CD8-positive, alpha-beta memory T cell (primary cell): ENCODE results near the gene CDPF1. TPM values are rescaled to one million over a fixed set of nuclear protein-coding genes. Genes with fewer than 3 reads are reported as not detected.
A peak's percentile ranks its signal among the peaks of the same experiment; 100 is the strongest.

Experiments
- CTCF ChIA-PET: fragments of 350-600 bp; sonication (Branson Sonifier 250); formaldehyde crosslinking; loops from one replicate; lab custom pipeline; 2021; ENCODE audit warnings: antibody characterized with exemption; lab: Charles Lee
- POLR2A ChIA-PET: fragments of 350-600 bp; sonication (Branson Sonifier 250); formaldehyde crosslinking; loops from one replicate; lab custom pipeline; 2021; ENCODE audit warnings: antibody characterized with exemption; lab: Charles Lee
- DNase-seq, 5 donors: peaks; one replicate each; pipeline versions ENCODE4 v3.0.0 to v3.0.0-alpha.2; 2020 to 2022; ENCODE audit warnings: mixed read lengths in 1 of 5
- H3K27ac ChIP-seq: one replicate; pipeline ENCODE4 v1.7.0; 2013; ENCODE audit warnings: low read depth, mild to moderate bottlenecking, low read length, moderate library complexity
- H3K27me3 ChIP-seq: 2 replicates; pipeline ENCODE4 v1.7.0; 2013; ENCODE audit warnings: low read length, mild to moderate bottlenecking; ENCODE audit not compliant: insufficient read depth, poor library complexity, severe bottlenecking
- H3K36me3 ChIP-seq: 2 replicates; pipeline ENCODE4 v1.7.0; 2013; ENCODE audit warnings: mild to moderate bottlenecking, low read length, moderate library complexity; ENCODE audit not compliant: insufficient read depth
- H3K4me1 ChIP-seq: 2 replicates; pipeline ENCODE4 v1.7.0; 2013; ENCODE audit warnings: mild to moderate bottlenecking, low read length, moderate library complexity; ENCODE audit not compliant: insufficient read depth
- H3K4me3 ChIP-seq: 2 replicates; pipeline ENCODE4 v1.7.0; 2013; ENCODE audit warnings: mild to moderate bottlenecking, low read length
- H3K9me3 ChIP-seq: 2 replicates; pipeline ENCODE4 v1.7.0; 2013; ENCODE audit warnings: mild to moderate bottlenecking, low read length
- H3K27ac Mint-ChIP-seq, 8 donors: one replicate each; pipeline ENCODE4 v1.8.0; 2020 to 2021; ENCODE audit warnings: mixed read lengths in 8 of 8, mild to moderate bottlenecking in 6 of 8, inconsistent platforms in 3 of 8, moderate library complexity in 3 of 8
- H3K27me3 Mint-ChIP-seq, 2 donors: one replicate each; pipeline ENCODE4 v1.8.0; 2020 to 2021; ENCODE audit warnings: mixed read lengths in 2 of 2, mild to moderate bottlenecking in 1 of 2, moderate library complexity in 1 of 2
- H3K36me3 Mint-ChIP-seq, 3 donors: one replicate each; pipeline ENCODE4 v1.8.0; 2020 to 2021; ENCODE audit warnings: mixed read lengths in 3 of 3, inconsistent platforms in 1 of 3, mild to moderate bottlenecking in 1 of 3
- H3K4me1 Mint-ChIP-seq, 3 donors: one replicate each; pipeline ENCODE4 v1.8.0; 2020 to 2021; ENCODE audit warnings: mixed read lengths in 3 of 3, inconsistent platforms in 1 of 3, mild to moderate bottlenecking in 1 of 3
- H3K4me3 Mint-ChIP-seq, 7 donors: one replicate each; pipeline ENCODE4 v1.8.0; 2020 to 2021; ENCODE audit warnings: mixed read lengths in 7 of 7, mild to moderate bottlenecking in 6 of 7, moderate library complexity in 4 of 7, inconsistent platforms in 2 of 7
- H3K9me3 Mint-ChIP-seq, 5 donors: one replicate each; pipeline ENCODE4 v1.8.0; 2020 to 2022; ENCODE audit warnings: mixed read lengths in 5 of 5, mild to moderate bottlenecking in 3 of 5, moderate library complexity in 2 of 5, inconsistent platforms in 1 of 5
- polyA plus RNA-seq: library from polyadenylated mRNA; unstranded; fragments of 300-500 nt; fragmentation: Illumina TruSeq; gene quantifications from one replicate; pipeline ENCODE4 v1.2.3, GENCODE V29; 2021
- total RNA-seq, 2 experiments: library from RNA; stranded (reverse); gene quantifications; one replicate each; pipeline ENCODE4 v1.2.3, GENCODE V29; 2021

CDPF1 gene
- total RNA-seq: 10 to 100 TPM in 1 of 2 experiments, 1 to 10 TPM in 1; 8.6 to 10.0 TPM
- polyA plus RNA-seq: 18.8 TPM

GRCh38 chr22:46250035-46250782 is at the start of gene CDPF1:
CDPF1 (minus strand) TSS chr22:46250293; CDS start chr22:46248284, 2,009 bp downstream.
- CTCF ChIA-PET: interaction anchor here (0.7 to 3.1 kb wide), 6 partner anchors 9 to 128 kb away, joined by 3 to 12 read pairs (median 4); partner anchors contain the start of genes GTSE1, PKDREJ and TTC38
- Mint-ChIP-seq H3K27ac (peak within 1 kb of the TSS; percentile 53 to 92 (median 80)), H3K4me1 (peaks cover 22 to 39% (median 24%) of the 10 kb centered on the region in 3 donors), H3K27me3 (no peaks in the 10 kb centered on the region), H3K9me3 (no peaks in the 10 kb centered on the region), H3K36me3 (peaks cover 0 to 10% (median 0%) of the 10 kb centered on the region in 3 donors), H3K4me3 (peak within 1 kb of the TSS; percentile 76 to 89 (median 83))
- Histone ChIP-seq H3K4me1 (peaks cover 17% of the 10 kb centered on the region), H3K36me3 (no peaks in the 10 kb centered on the region), H3K4me3 (peak within 1 kb of the TSS; percentile 66), H3K27me3 (no peaks in the 10 kb centered on the region), H3K27ac (peak within 1 kb of the TSS; percentile 67), H3K9me3 (no peaks in the 10 kb centered on the region)
- DNase-seq: peak; percentile 84 to 90 (median 88)
- POLR2A ChIA-PET: interaction anchor here (0.8 to 1.9 kb wide), 8 partner anchors 13 to 232 kb away, joined by 3 to 12 read pairs (median 4); partner anchors contain the start of genes GTSE1, PKDREJ and TTC38

DNA sequence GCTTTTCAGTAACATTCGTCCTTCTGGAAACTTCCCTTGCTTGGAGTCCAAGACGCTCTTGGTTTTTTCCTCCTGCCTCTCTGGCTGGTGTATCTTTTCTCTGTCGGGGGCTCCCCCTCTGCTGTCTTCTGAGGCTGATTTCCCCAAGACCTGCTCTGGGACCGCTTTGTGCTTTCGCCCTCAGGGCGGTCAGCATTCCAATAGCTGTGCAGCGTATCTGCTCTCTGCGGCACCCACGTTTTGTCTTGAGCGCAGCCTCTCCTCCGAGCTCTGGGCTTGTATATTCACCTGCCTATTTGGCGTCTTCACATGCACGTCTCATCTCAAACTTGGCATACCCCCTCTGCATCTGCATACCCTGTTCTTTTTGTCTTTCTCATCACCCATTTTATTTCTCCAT is 49.0 kb upstream of the CDPF1 start:
- Mint-ChIP-seq H3K9me3 (no peaks in the 10 kb centered on the region), H3K27ac (peak overlapping the region in 2 of 8 donors; percentile 21 to 29), H3K36me3 (peaks cover 0 to 2% (median 0%) of the 10 kb centered on the region in 3 donors), H3K27me3 (peaks cover 0 to 6% of the 10 kb centered on the region in 2 donors), H3K4me1 (peaks cover 18 to 29% (median 25%) of the 10 kb centered on the region in 3 donors), H3K4me3 (peak overlapping the region in 3 of 7 donors; percentile 8 to 26 (median 15))
- no peaks in the 10 kb centered on the region for H3K27me3 ChIP-seq
- ChIA-PET POLR2A (no interaction called here), CTCF (interaction anchor here (1.1 kb wide), 1 partner anchor 177 kb away, joined by 3 read pairs; no protein-coding TSS in a partner anchor)
- no peaks in the 10 kb centered on the region for H3K9me3 ChIP-seq
- H3K4me1 ChIP-seq: peaks cover 20% of the 10 kb centered on the region
- no peaks in the 10 kb centered on the region for H3K36me3 ChIP-seq
- no peak overlapping the region for H3K4me3 ChIP-seq
- no peak overlapping the region for H3K27ac ChIP-seq
- DNase-seq: no peak

DNA sequence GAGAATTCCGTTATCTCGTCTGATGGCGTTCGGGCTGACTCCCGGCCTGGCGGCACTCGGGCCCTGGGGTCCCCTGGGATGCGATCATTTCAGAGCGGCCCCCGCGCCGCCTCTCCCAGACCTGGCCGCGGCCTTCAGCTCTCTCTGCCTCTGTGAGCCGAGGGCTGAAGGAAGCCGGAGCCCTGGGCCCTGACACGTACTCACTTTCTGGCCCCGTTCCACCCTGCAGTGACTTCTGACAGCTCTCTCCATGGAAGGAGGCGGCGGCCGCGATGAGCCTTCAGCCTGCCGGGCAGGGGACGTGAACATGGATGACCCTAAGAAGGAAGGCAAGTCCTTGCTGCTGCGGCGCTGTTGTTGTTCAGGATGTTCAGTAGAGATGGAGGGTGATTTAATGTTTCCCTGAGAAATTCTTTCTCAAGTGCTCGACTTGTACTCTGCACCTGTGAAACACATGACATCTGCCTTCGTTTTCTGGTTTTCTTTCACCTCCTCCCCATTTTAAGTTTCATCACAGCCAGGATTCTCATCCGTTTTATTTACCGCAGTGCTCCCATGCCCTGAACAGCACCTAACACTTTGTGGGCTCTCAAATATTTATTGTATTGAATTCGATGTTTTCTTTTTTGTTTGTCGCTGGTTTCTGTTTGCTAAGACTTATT is 47.2 kb upstream of the CDPF1 start:
- Histone ChIP-seq H3K27me3 (no peaks in the 10 kb centered on the region), H3K36me3 (no peaks in the 10 kb centered on the region), H3K9me3 (no peaks in the 10 kb centered on the region), H3K27ac (no peak overlapping the region), H3K4me3 (peak overlapping the region; percentile 56), H3K4me1 (peaks cover 20% of the 10 kb centered on the region)
- Mint-ChIP-seq H3K4me3 (peak overlapping the region; percentile 79 to 92 (median 84)), H3K27me3 (peaks cover 0 to 4% of the 10 kb centered on the region in 2 donors), H3K36me3 (peaks cover 0 to 9% (median 0%) of the 10 kb centered on the region in 3 donors), H3K9me3 (peaks cover 0 to 2% (median under 1%) of the 10 kb centered on the region in 5 donors), H3K4me1 (peaks cover 23 to 30% (median 29%) of the 10 kb centered on the region in 3 donors), H3K27ac (peak overlapping the region in 6 of 8 donors; percentile 18 to 88 (median 69))
- no peak for DNase-seq
- POLR2A ChIA-PET: interaction anchor here (1.9 to 2.4 kb wide), 2 partner anchors 21 to 47 kb away, joined by 6 to 12 read pairs; partner anchors contain the start of gene CDPF1
- CTCF ChIA-PET: interaction anchor here (1.4 to 2.7 kb wide), 3 partner anchors 10 to 175 kb away, joined by 3 to 30 read pairs (median 12); partner anchors contain the start of gene CDPF1

GRCh38 chr22:46296257-46297150 is 46.4 kb upstream of the CDPF1 start, which contains the start of gene GTSE1:
GTSE1 (plus strand) TSS chr22:46296870; CDS start chr22:46297401, 531 bp downstream.
- peak within 1 kb of the TSS; percentile 83 to 97 (median 88) for H3K4me3 Mint-ChIP-seq
- Histone ChIP-seq H3K27me3 (no peaks in the 10 kb centered on the region), H3K27ac (peak within 1 kb of the TSS; percentile 90), H3K36me3 (no peaks in the 10 kb centered on the region), H3K4me3 (peak within 1 kb of the TSS; percentile 85), H3K9me3 (no peaks in the 10 kb centered on the region), H3K4me1 (peaks cover 20% of the 10 kb centered on the region)
- peak within 1 kb of the TSS; percentile 88 to 100 (median 96) for H3K27ac Mint-ChIP-seq
- ChIA-PET POLR2A (interaction anchor here (0.6 to 2.4 kb wide), 6 partner anchors 16 to 495 kb away, joined by 3 to 12 read pairs (median 4); partner anchors contain the start of genes CDPF1 and PPARA), CTCF (interaction anchor here (0.6 to 2.7 kb wide), 17 partner anchors 10 to 290 kb away, joined by 3 to 30 read pairs (median 3); partner anchors contain the start of gene CDPF1)
- peaks cover 0 to 3% (median 2%) of the 10 kb centered on the region in 5 donors for H3K9me3 Mint-ChIP-seq
- peaks cover 23 to 30% (median 29%) of the 10 kb centered on the region in 3 donors for H3K4me1 Mint-ChIP-seq
- H3K36me3 Mint-ChIP-seq: peaks cover 0 to 12% (median 2%) of the 10 kb centered on the region in 3 donors
- H3K27me3 Mint-ChIP-seq: peaks cover 0 to 4% of the 10 kb centered on the region in 2 donors
- peak; percentile 95 to 99 (median 96) for DNase-seq

GRCh38 chr22:46295277-46295971 is 45.3 kb upstream of the CDPF1 start:
- Histone ChIP-seq H3K9me3 (no peaks in the 10 kb centered on the region), H3K4me3 (peak overlapping the region; percentile 85), H3K27ac (peak overlapping the region; percentile 90), H3K27me3 (no peaks in the 10 kb centered on the region), H3K4me1 (peaks cover 20% of the 10 kb centered on the region), H3K36me3 (no peaks in the 10 kb centered on the region)
- ChIA-PET POLR2A (interaction anchor here (1.1 to 2.4 kb wide), 4 partner anchors 14 to 146 kb away, joined by 4 to 12 read pairs (median 6); partner anchors contain the start of genes CDPF1 and PPARA), CTCF (interaction anchor here (0.6 to 2.7 kb wide), 13 partner anchors 12 to 289 kb away, joined by 3 to 30 read pairs (median 4); partner anchors contain the start of gene CDPF1)
- no peak for DNase-seq
- H3K4me1 Mint-ChIP-seq: peaks cover 23 to 33% (median 29%) of the 10 kb centered on the region in 3 donors
- peak overlapping the region; percentile 87 to 100 (median 96) for H3K27ac Mint-ChIP-seq
- H3K9me3 Mint-ChIP-seq: peaks cover 0 to 3% (median 2%) of the 10 kb centered on the region in 5 donors
- H3K27me3 Mint-ChIP-seq: peaks cover 0 to 4% of the 10 kb centered on the region in 2 donors
- peak overlapping the region; percentile 83 to 97 (median 88) for H3K4me3 Mint-ChIP-seq
- H3K36me3 Mint-ChIP-seq: peaks cover 0 to 12% (median 2%) of the 10 kb centered on the region in 3 donors

DNA sequence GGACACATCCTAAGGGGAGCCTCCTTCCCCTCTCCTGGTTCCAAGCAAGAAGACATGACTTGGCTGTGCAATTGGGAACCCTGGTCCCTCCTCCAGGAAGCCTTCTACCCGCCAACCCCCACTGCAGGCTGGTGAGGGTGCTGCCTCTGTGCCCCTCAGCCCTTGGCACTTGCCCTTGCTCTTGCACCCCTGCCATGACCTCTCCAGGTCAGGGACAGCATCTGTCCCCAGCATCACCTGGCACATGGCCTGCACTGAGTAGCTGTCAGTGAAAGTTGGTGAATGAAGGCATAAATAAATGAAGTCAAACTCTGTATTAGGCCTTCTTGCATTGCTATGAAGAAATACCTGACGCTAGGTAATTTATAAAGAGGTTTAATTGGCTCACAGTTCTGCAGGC is 44.7 kb upstream of the CDPF1 start:
- H3K9me3 Mint-ChIP-seq: peaks cover 0 to 3% (median 2%) of the 10 kb centered on the region in 5 donors
- Histone ChIP-seq H3K36me3 (no peaks in the 10 kb centered on the region), H3K27me3 (no peaks in the 10 kb centered on the region), H3K9me3 (no peaks in the 10 kb centered on the region), H3K4me3 (no peak overlapping the region), H3K4me1 (peaks cover 20% of the 10 kb centered on the region), H3K27ac (no peak overlapping the region)
- ChIA-PET CTCF (interaction anchor here (1.3 to 2.7 kb wide), 2 partner anchors 26 to 172 kb away, joined by 3 to 30 read pairs; no protein-coding TSS in a partner anchor), POLR2A (no interaction called here)
- peak overlapping the region; percentile 45 to 90 (median 83) for H3K4me3 Mint-ChIP-seq
- DNase-seq: no peak
- H3K36me3 Mint-ChIP-seq: peaks cover 2 to 12% (median 5%) of the 10 kb centered on the region in 3 donors
- peaks cover 28 to 38% (median 33%) of the 10 kb centered on the region in 3 donors for H3K4me1 Mint-ChIP-seq
- peaks cover 0 to 4% of the 10 kb centered on the region in 2 donors for H3K27me3 Mint-ChIP-seq
- peak overlapping the region in 7 of 8 donors; percentile 87 to 97 (median 91) for H3K27ac Mint-ChIP-seq
